K562 (cell line): ENCODE measurements around the gene MALAT1. TPM values are rescaled to one million over a fixed set of nuclear protein-coding genes. Genes with fewer than 3 reads are reported as not detected.

Experiments
- CHD2 ChIP-seq: IDR thresholded peaks from 2 replicates; pipeline ENCODE4 v1.6.1; 2011; ENCODE audit warnings: low read depth, low read length
- E2F1 ChIP-seq: sonication (generic); formaldehyde crosslinking; IDR thresholded peaks from 2 replicates; pipeline ENCODE4 v1.8.1; 2023; ENCODE audit warnings: mild to moderate bottlenecking, missing genetic modification reagents, moderate library complexity
- HDAC8 ChIP-seq: fragments of 450-650 bp; IDR thresholded peaks from 2 replicates; pipeline ENCODE4 v1.6.1; 2016; ENCODE audit warnings: mild to moderate bottlenecking, missing genetic modification characterization, moderate library complexity, missing compliant biosample characterization
- HOXB6 ChIP-seq: fragments of 250-450 bp; sonication (Bioruptor Pico); IDR thresholded peaks from 2 replicates; pipeline ENCODE4 v1.5.1; 2022; ENCODE audit warnings: mild to moderate bottlenecking, borderline replicate concordance
- MCM3 ChIP-seq: fragments of 450-650 bp; IDR thresholded peaks from 2 replicates; pipeline ENCODE4 v1.6.1; 2016
- SREBF1 ChIP-seq: fragments of 150-350 bp; IDR thresholded peaks from 2 replicates; pipeline ENCODE4 v1.6.1; 2014; ENCODE audit warnings: antibody characterized with exemption, low read depth, low read length, borderline replicate concordance
- STAT5A ChIP-seq: IDR thresholded peaks from 2 replicates; pipeline ENCODE4 v1.6.1; 2012; ENCODE audit warnings: low read length, inconsistent platforms, borderline replicate concordance
- STAT5B ChIP-seq: fragments of 250-450 bp; sonication (Bioruptor Pico); IDR thresholded peaks from 2 replicates; pipeline ENCODE4 v1.8.0; 2021; ENCODE audit warnings: mild to moderate bottlenecking, inconsistent platforms
- THRB ChIP-seq: fragments of 450-650 bp; formaldehyde crosslinking; conservative IDR thresholded peaks from 2 replicates; pipeline ENCODE4 v1.4.0; 2022; ENCODE audit warnings: mild to moderate bottlenecking, missing genetic modification characterization
- ZBTB43 ChIP-seq: sonication (generic); formaldehyde crosslinking; IDR thresholded peaks from 2 replicates; pipeline ENCODE4 v1.8.0; 2023; ENCODE audit warnings: mild to moderate bottlenecking, missing genetic modification reagents
- ZEB2 ChIP-seq: fragments of 450-650 bp; IDR thresholded peaks from 2 replicates; pipeline ENCODE4 v1.6.1; 2016
- ZNF707 ChIP-seq: fragments of 250-450 bp; sonication (Bioruptor Pico); conservative IDR thresholded peaks from 2 replicates; pipeline ENCODE4 v1.8.0; 2022; ENCODE audit warnings: inconsistent platforms, mild to moderate bottlenecking, moderate library complexity
- ZNF764 ChIP-seq: fragments of 250-450 bp; sonication (Bioruptor Pico); IDR thresholded peaks from 2 replicates; pipeline ENCODE4 v1.4.0; 2020; ENCODE audit warnings: low read depth, mild to moderate bottlenecking, moderate library complexity
- ZNF778 ChIP-seq: fragments of 450-650 bp; formaldehyde crosslinking; IDR thresholded peaks from 2 replicates; pipeline ENCODE4 v1.4.0; 2020; ENCODE audit warnings: mild to moderate bottlenecking, moderate library complexity
- polyA plus RNA-seq, 8 experiments: library from polyadenylated mRNA; depleted of rRNA in 4 of 8; stranded (reverse) in 5 of 8; unstranded in 3 of 8; fragments of >200 nt; fragmentation: Nextera tagmentation in 2 of 8; fragmentation: Illumina TruSeq in 1 of 8; extraction: Ambion mirVana in 2 of 8; extraction: Trizol in 1 of 8; gene quantifications; 2 replicates each; pipeline versions ENCODE4 v1.2.1 to v1.2.3, GENCODE V29; 2011 to 2014; ENCODE audit warnings: inconsistent platforms in 1 of 8, missing spikeins in 1 of 8
- total RNA-seq, 7 experiments: library from RNA; depleted of rRNA in 6 of 7; stranded (reverse); fragments of >200 nt in 6 of 7; fragmentation: Illumina TruSeq in 2 of 7; extraction: Trizol in 2 of 7; gene quantifications; 2 replicates each; pipeline versions ENCODE4 v1.2.1 to v1.2.3, GENCODE V29; 2011 to 2021; ENCODE audit warnings: low replicate concordance in 1 of 7
- TF ChIP-seq, protein P1 (sequence below): fragments of 250-450 bp; sonication (Bioruptor Pico); IDR thresholded peaks from 2 replicates; pipeline ENCODE4 v1.8.0; 2022; ENCODE audit warnings: moderate library complexity, mild to moderate bottlenecking, inconsistent platforms
- TF ChIP-seq, protein P2 (sequence below): fragments of 150-350 bp; IDR thresholded peaks from 2 replicates; pipeline ENCODE4 v1.6.1; 2014; ENCODE audit warnings: low read depth, mild to moderate bottlenecking, low read length, borderline replicate concordance
- TF ChIP-seq, protein P3 (sequence below): sonication (generic); formaldehyde crosslinking; IDR thresholded peaks from 2 replicates; pipeline ENCODE4 v1.8.1; 2023; ENCODE audit warnings: mild to moderate bottlenecking, missing genetic modification reagents

The MALAT1 gene
- total and polyA plus RNA-seq, 9 of the 15 experiments (the other 6 are each of a cell fraction or from before 2014, with no cell fraction given) = 363 to 8,715 (median 2,351) TPM

DNA sequence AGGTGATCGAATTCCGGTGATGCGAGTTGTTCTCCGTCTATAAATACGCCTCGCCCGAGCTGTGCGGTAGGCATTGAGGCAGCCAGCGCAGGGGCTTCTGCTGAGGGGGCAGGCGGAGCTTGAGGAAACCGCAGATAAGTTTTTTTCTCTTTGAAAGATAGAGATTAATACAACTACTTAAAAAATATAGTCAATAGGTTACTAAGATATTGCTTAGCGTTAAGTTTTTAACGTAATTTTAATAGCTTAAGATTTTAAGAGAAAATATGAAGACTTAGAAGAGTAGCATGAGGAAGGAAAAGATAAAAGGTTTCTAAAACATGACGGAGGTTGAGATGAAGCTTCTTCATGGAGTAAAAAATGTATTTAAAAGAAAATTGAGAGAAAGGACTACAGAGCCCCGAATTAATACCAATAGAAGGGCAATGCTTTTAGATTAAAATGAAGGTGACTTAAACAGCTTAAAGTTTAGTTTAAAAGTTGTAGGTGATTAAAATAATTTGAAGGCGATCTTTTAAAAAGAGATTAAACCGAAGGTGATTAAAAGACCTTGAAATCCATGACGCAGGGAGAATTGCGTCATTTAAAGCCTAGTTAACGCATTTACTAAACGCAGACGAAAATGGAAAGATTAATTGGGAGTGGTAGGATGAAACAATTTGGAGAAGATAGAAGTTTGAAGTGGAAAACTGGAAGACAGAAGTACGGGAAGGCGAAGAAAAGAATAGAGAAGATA lies at the start of gene MALAT1 (continued):
- TF ChIP-seq, protein P1, sequence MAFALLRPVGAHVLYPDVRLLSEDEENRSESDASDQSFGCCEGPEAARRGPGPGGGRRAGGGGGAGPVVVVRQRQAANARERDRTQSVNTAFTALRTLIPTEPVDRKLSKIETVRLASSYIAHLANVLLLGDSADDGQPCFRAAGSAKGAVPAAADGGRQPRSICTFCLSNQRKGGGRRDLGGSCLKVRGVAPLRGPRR = no peak
- TF ChIP-seq ZEB2 (no peak), ZNF707 (CRISPR knock-in tag) (no peak), MCM3 (no peak), ZNF778 (CRISPR knock-in tag) (no peak), THRB (CRISPR knock-in tag) (peak; percentile 99), HDAC8 (tag) (no peak), STAT5B (no peak), ZNF764 (CRISPR knock-in tag) (peak; percentile 57), SREBF1 (no peak), HOXB6 (CRISPR knock-in tag) (peak; percentile 99), CHD2 (peak; percentile 89), STAT5A (peak; percentile 68; the same call in 1 of the 2 replicates), E2F1 (CRISPR knock-in tag) (peak; percentile 56; the same call in 1 of the 2 replicates), ZBTB43 (CRISPR knock-in tag) (no peak)
- TF ChIP-seq, protein P2, sequence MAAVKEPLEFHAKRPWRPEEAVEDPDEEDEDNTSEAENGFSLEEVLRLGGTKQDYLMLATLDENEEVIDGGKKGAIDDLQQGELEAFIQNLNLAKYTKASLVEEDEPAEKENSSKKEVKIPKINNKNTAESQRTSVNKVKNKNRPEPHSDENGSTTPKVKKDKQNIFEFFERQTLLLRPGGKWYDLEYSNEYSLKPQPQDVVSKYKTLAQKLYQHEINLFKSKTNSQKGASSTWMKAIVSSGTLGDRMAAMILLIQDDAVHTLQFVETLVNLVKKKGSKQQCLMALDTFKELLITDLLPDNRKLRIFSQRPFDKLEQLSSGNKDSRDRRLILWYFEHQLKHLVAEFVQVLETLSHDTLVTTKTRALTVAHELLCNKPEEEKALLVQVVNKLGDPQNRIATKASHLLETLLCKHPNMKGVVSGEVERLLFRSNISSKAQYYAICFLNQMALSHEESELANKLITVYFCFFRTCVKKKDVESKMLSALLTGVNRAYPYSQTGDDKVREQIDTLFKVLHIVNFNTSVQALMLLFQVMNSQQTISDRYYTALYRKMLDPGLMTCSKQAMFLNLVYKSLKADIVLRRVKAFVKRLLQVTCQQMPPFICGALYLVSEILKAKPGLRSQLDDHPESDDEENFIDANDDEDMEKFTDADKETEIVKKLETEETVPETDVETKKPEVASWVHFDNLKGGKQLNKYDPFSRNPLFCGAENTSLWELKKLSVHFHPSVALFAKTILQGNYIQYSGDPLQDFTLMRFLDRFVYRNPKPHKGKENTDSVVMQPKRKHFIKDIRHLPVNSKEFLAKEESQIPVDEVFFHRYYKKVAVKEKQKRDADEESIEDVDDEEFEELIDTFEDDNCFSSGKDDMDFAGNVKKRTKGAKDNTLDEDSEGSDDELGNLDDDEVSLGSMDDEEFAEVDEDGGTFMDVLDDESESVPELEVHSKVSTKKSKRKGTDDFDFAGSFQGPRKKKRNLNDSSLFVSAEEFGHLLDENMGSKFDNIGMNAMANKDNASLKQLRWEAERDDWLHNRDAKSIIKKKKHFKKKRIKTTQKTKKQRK = peak; percentile 51; the same call in 1 of the 2 replicates
- TF ChIP-seq, protein P3, sequence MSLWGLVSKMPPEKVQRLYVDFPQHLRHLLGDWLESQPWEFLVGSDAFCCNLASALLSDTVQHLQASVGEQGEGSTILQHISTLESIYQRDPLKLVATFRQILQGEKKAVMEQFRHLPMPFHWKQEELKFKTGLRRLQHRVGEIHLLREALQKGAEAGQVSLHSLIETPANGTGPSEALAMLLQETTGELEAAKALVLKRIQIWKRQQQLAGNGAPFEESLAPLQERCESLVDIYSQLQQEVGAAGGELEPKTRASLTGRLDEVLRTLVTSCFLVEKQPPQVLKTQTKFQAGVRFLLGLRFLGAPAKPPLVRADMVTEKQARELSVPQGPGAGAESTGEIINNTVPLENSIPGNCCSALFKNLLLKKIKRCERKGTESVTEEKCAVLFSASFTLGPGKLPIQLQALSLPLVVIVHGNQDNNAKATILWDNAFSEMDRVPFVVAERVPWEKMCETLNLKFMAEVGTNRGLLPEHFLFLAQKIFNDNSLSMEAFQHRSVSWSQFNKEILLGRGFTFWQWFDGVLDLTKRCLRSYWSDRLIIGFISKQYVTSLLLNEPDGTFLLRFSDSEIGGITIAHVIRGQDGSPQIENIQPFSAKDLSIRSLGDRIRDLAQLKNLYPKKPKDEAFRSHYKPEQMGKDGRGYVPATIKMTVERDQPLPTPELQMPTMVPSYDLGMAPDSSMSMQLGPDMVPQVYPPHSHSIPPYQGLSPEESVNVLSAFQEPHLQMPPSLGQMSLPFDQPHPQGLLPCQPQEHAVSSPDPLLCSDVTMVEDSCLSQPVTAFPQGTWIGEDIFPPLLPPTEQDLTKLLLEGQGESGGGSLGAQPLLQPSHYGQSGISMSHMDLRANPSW (CRISPR knock-in tag) = no peak
